GM12801 (cell line): ENCODE data around the gene PLCL2.

Experiments
- CTCF ChIP-seq: IDR thresholded peaks from one replicate; pipeline ENCODE4 v1.5.1; 2011; ENCODE audit warnings: control low read depth; ENCODE audit not compliant: insufficient read length; ENCODE audit errors: extremely low read depth

Gene PLCL2

GRCh38 chr3:17063596-17063995, 178.8 kb downstream of the PLCL2 start:
- TF ChIP-seq CTCF = no peak

GRCh38 chr3:17065315-17065714, 180.6 kb downstream of the PLCL2 start:
- TF ChIP-seq CTCF = no peak

GRCh38 chr3:17065881-17066280, 181.1 kb downstream of the PLCL2 start:
- TF ChIP-seq CTCF = no peak

- TF ChIP-seq CTCF = no peak
Observed at GRCh38 chr3:17069754-17070153, 185.0 kb downstream of the PLCL2 start.

- no peak for TF ChIP-seq CTCF
Observed at GRCh38 chr3:17070161-17070959, 185.6 kb downstream of the PLCL2 start.

GRCh38 chr3:17074559-17074958, 189.8 kb downstream of the PLCL2 start:
- no peak for TF ChIP-seq CTCF

GRCh38 chr3:17075358-17075757, 190.6 kb downstream of the PLCL2 start:
- TF ChIP-seq CTCF = no peak
